ENCODE data around the gene KCNQ5.

Gene KCNQ5

GRCh38 chr6:72836971-72837370 lies 215.1 kb downstream of the KCNQ5 start:
- no peak overlapping the region for H4K8ac ChIP-seq (ENCODE audit: low read depth, low read length)
- no peak overlapping the region for H2BK120ac ChIP-seq (ENCODE audit: insufficient read depth, low read length, poor library complexity)
- H2BK12ac ChIP-seq (ENCODE audit: low read length): no peak overlapping the region
- no peak overlapping the region for H2AK5ac ChIP-seq (ENCODE audit: low read length)
- no peaks in the 10 kb centered on the region for H3K36me3 ChIP-seq (ENCODE audit: control insufficient read depth in 1 of 2, insufficient read depth in 2 of 2, low read length in 2 of 2)
- no peak overlapping the region for H2AFZ ChIP-seq (ENCODE audit: insufficient read depth, low read length, poor library complexity)
- no peaks in the 10 kb centered on the region for H3K79me2 ChIP-seq (ENCODE audit: control insufficient read depth, insufficient read depth, low read length, poor library complexity)
- no peak overlapping the region for H4K91ac ChIP-seq (ENCODE audit: low read depth, low read length)
- H3K4ac ChIP-seq (ENCODE audit: low read depth, low read length): no peak overlapping the region
- no peak overlapping the region for H3K27ac ChIP-seq (ENCODE audit: low read depth, low read length)
- H3K79me1 ChIP-seq (ENCODE audit: low read length): no peaks in the 10 kb centered on the region
- no peak for DNase-seq
- no peaks in the 10 kb centered on the region for H3K27me3 ChIP-seq (ENCODE audit: insufficient read depth, low read length)
- no peak overlapping the region for H2BK5ac ChIP-seq (ENCODE audit: low read depth, low read length, poor library complexity)
- H3K9ac ChIP-seq (ENCODE audit: low read length): no peak overlapping the region
- WGBS (ENCODE audit: extremely low coverage, insufficient coverage, insufficient read length): 100% methylated on average over 1 of the region's 1 CpG
- H3K4me1 ChIP-seq (ENCODE audit: control insufficient read depth in 1 of 2, insufficient read depth in 2 of 2, low read length in 2 of 2): no peaks in the 10 kb centered on the region
- no peak overlapping the region for H3K14ac ChIP-seq (ENCODE audit: low read length)
- H3K18ac ChIP-seq (ENCODE audit: low read length): no peak overlapping the region
- no peak overlapping the region for H3K23ac ChIP-seq (ENCODE audit: low read length)
- no peak overlapping the region for H3K4me2 ChIP-seq (ENCODE audit: low read length)
- no peak overlapping the region for H4K12ac ChIP-seq (ENCODE audit: low read depth, low read length)
- H3K4me3 ChIP-seq (ENCODE audit: low read depth, low read length): no peak overlapping the region
- no peaks in the 10 kb centered on the region for H3K9me3 ChIP-seq (ENCODE audit: insufficient read depth, low read depth, low read length)

DNA sequence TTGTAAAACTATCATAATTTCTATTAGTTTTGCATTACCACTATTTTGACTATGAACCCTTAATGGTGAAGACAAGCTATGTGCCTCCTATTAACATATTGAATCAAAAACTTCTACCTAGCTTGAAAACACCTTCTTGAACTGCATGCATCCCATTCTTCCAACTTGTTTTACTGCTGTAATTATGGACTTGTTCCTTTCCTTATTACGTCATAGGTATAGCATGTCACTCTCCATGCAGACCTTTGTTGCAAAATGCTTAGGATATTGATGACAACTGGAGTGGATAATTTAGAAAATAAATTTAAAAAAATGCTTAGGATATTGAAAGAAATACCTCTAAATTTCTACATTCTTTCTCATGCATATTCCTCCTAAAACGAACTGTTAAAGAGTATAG lies 219.3 kb downstream of the KCNQ5 start:
- Histone ChIP-seq H2BK12ac (ENCODE audit: low read length) (no peak overlapping the region), H3K9me3 (ENCODE audit: insufficient read depth, low read depth, low read length) (no peaks in the 10 kb centered on the region)

GRCh38 chr6:72842140-72842539 lies 220.3 kb downstream of the KCNQ5 start:
- H3K9ac ChIP-seq (ENCODE audit: low read length): no peak overlapping the region
- no peak overlapping the region for H4K12ac ChIP-seq (ENCODE audit: low read depth, low read length)
- H3K18ac ChIP-seq (ENCODE audit: low read length): no peak overlapping the region
- H3K14ac ChIP-seq (ENCODE audit: low read length): no peak overlapping the region
- no peak overlapping the region for H2AFZ ChIP-seq (ENCODE audit: insufficient read depth, low read length, poor library complexity)
- H3K79me1 ChIP-seq (ENCODE audit: low read length): no peaks in the 10 kb centered on the region
- no peak overlapping the region for H2BK12ac ChIP-seq (ENCODE audit: low read length)
- no peaks in the 10 kb centered on the region for H3K9me3 ChIP-seq (ENCODE audit: insufficient read depth, low read depth, low read length)
- H3K79me2 ChIP-seq (ENCODE audit: control insufficient read depth, insufficient read depth, low read length, poor library complexity): no peaks in the 10 kb centered on the region
- H4K8ac ChIP-seq (ENCODE audit: low read depth, low read length): no peak overlapping the region
- no peak overlapping the region for H2BK5ac ChIP-seq (ENCODE audit: low read depth, low read length, poor library complexity)
- no CpG with 5 or more reads among the region's 4 CpGs for WGBS (ENCODE audit: extremely low coverage, insufficient coverage, insufficient read length)
- H3K27ac ChIP-seq (ENCODE audit: low read depth, low read length): no peak overlapping the region
- no peak overlapping the region for H2AK5ac ChIP-seq (ENCODE audit: low read length)
- no peaks in the 10 kb centered on the region for H3K36me3 ChIP-seq (ENCODE audit: control insufficient read depth in 1 of 2, insufficient read depth in 2 of 2, low read length in 2 of 2)
- no peak overlapping the region for H3K4ac ChIP-seq (ENCODE audit: low read depth, low read length)
- no peaks in the 10 kb centered on the region for H3K4me1 ChIP-seq (ENCODE audit: control insufficient read depth in 1 of 2, insufficient read depth in 2 of 2, low read length in 2 of 2)
- no peak overlapping the region for H2BK120ac ChIP-seq (ENCODE audit: insufficient read depth, low read length, poor library complexity)
- no peak overlapping the region for H3K23ac ChIP-seq (ENCODE audit: low read length)
- no peak overlapping the region for H3K4me2 ChIP-seq (ENCODE audit: low read length)
- no peak overlapping the region for H3K4me3 ChIP-seq (ENCODE audit: low read depth, low read length)
- H3K27me3 ChIP-seq (ENCODE audit: insufficient read depth, low read length): no peaks in the 10 kb centered on the region
- no peak for DNase-seq
- H4K91ac ChIP-seq (ENCODE audit: low read depth, low read length): no peak overlapping the region

More for the DNA sequence above, 219.3 kb downstream of the KCNQ5 start:
- no peak overlapping the region for H3K18ac ChIP-seq (ENCODE audit: low read length)
- no peak overlapping the region for H3K23ac ChIP-seq (ENCODE audit: low read length)
- H3K27me3 ChIP-seq (ENCODE audit: insufficient read depth, low read length): no peaks in the 10 kb centered on the region
- H3K27ac ChIP-seq (ENCODE audit: low read depth, low read length): no peak overlapping the region
- DNase-seq: peak in 1 of 2 donors; percentile 35
- H2AFZ ChIP-seq (ENCODE audit: insufficient read depth, low read length, poor library complexity): no peak overlapping the region
- no peak overlapping the region for H3K4me3 ChIP-seq (ENCODE audit: low read depth, low read length)
- WGBS (ENCODE audit: extremely low coverage, insufficient coverage, insufficient read length): no CpG with 5 or more reads among the region's 2 CpGs
- H3K79me1 ChIP-seq (ENCODE audit: low read length): no peaks in the 10 kb centered on the region
- no peak overlapping the region for H4K91ac ChIP-seq (ENCODE audit: low read depth, low read length)
- no peak overlapping the region for H3K14ac ChIP-seq (ENCODE audit: low read length)
- H3K79me2 ChIP-seq (ENCODE audit: control insufficient read depth, insufficient read depth, low read length, poor library complexity): no peaks in the 10 kb centered on the region
- no peaks in the 10 kb centered on the region for H3K36me3 ChIP-seq (ENCODE audit: control insufficient read depth in 1 of 2, insufficient read depth in 2 of 2, low read length in 2 of 2)
- no peaks in the 10 kb centered on the region for H3K4me1 ChIP-seq (ENCODE audit: control insufficient read depth in 1 of 2, insufficient read depth in 2 of 2, low read length in 2 of 2)
- H2BK120ac ChIP-seq (ENCODE audit: insufficient read depth, low read length, poor library complexity): no peak overlapping the region
- H2AK5ac ChIP-seq (ENCODE audit: low read length): no peak overlapping the region
- H3K4me2 ChIP-seq (ENCODE audit: low read length): no peak overlapping the region
- no peak overlapping the region for H2BK5ac ChIP-seq (ENCODE audit: low read depth, low read length, poor library complexity)
- no peak overlapping the region for H3K4ac ChIP-seq (ENCODE audit: low read depth, low read length)
- H4K8ac ChIP-seq (ENCODE audit: low read depth, low read length): no peak overlapping the region
- H3K9ac ChIP-seq (ENCODE audit: low read length): no peak overlapping the region
- H4K12ac ChIP-seq (ENCODE audit: low read depth, low read length): no peak overlapping the region

DNA sequence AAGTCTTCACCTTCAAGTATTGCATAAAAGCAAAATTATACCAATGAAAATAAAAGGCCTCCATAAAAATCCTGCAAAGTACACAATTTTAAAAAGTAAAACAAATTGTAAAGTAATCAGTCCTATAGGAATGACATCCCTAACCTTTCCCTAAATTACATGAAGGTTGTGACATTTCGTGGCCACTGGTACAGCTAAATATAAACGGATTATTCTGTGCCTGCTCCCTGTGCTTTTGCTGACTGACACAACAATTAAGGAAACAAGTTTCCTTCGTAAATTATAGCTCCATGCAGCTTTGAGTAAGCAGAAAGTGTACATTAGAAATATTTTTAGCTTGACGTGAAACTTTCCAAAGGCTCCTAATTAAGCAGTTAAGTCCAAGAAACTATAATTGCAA lies 222.8 kb downstream of the KCNQ5 start:
- Histone ChIP-seq H3K27me3 (ENCODE audit: insufficient read depth, low read length) (no peaks in the 10 kb centered on the region), H3K27ac (ENCODE audit: low read depth, low read length) (no peak overlapping the region), H3K14ac (ENCODE audit: low read length) (no peak overlapping the region), H2BK12ac (ENCODE audit: low read length) (no peak overlapping the region), H3K79me2 (ENCODE audit: control insufficient read depth, insufficient read depth, low read length, poor library complexity) (no peaks in the 10 kb centered on the region), H3K4ac (ENCODE audit: low read depth, low read length) (no peak overlapping the region), H3K9ac (ENCODE audit: low read length) (no peak overlapping the region), H3K36me3 (ENCODE audit: control insufficient read depth in 1 of 2, insufficient read depth in 2 of 2, low read length in 2 of 2) (no peaks in the 10 kb centered on the region), H4K12ac (ENCODE audit: low read depth, low read length) (no peak overlapping the region), H3K4me1 (ENCODE audit: control insufficient read depth in 1 of 2, insufficient read depth in 2 of 2, low read length in 2 of 2) (no peaks in the 10 kb centered on the region), H4K8ac (ENCODE audit: low read depth, low read length) (no peak overlapping the region), H3K4me3 (ENCODE audit: low read depth, low read length) (no peak overlapping the region), H4K91ac (ENCODE audit: low read depth, low read length) (no peak overlapping the region), H3K79me1 (ENCODE audit: low read length) (no peaks in the 10 kb centered on the region), H3K18ac (ENCODE audit: low read length) (no peak overlapping the region), H2AFZ (ENCODE audit: insufficient read depth, low read length, poor library complexity) (no peak overlapping the region), H3K23ac (ENCODE audit: low read length) (no peak overlapping the region), H2AK5ac (ENCODE audit: low read length) (no peak overlapping the region), H2BK5ac (ENCODE audit: low read depth, low read length, poor library complexity) (no peak overlapping the region), H3K9me3 (ENCODE audit: insufficient read depth, low read depth, low read length) (no peaks in the 10 kb centered on the region), H3K4me2 (ENCODE audit: low read length) (no peak overlapping the region), H2BK120ac (ENCODE audit: insufficient read depth, low read length, poor library complexity) (no peak overlapping the region)
- DNase-seq: no peak
- no CpG with 5 or more reads among the region's 4 CpGs for WGBS (ENCODE audit: extremely low coverage, insufficient coverage, insufficient read length)
